ENCODE data around the gene CAMK1D.

The CAMK1D gene

GRCh38 chr10:12566161-12567115 is 217.1 kb downstream of the CAMK1D start:
- no peak for DNase-seq

- no peak for DNase-seq
Measured at GRCh38 chr10:12568391-12569009, 219.2 kb downstream of the CAMK1D start.

- DNase-seq: no peak
Measured at GRCh38 chr10:12572281-12572680, 222.9 kb downstream of the CAMK1D start.

DNA sequence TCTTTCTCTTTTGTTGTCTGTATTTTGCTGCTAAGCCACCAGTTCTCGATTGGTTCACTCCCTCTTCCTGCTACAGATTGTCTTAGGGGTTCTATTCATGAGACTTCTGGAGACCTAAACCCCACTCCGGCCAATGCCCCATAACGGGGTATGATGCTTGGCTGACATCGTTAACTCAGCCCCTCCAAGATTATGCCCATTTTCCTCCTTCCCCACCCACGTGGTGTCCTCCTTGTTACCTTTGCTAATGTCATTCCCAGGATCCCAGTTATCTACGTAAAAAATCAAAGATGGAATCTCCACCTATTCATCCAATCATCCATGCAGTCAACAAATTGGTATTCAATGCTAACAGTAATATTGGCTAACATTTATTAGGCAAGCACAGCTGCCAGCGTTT is 228.3 kb downstream of the CAMK1D start:
- DNase-seq: no peak

DNA sequence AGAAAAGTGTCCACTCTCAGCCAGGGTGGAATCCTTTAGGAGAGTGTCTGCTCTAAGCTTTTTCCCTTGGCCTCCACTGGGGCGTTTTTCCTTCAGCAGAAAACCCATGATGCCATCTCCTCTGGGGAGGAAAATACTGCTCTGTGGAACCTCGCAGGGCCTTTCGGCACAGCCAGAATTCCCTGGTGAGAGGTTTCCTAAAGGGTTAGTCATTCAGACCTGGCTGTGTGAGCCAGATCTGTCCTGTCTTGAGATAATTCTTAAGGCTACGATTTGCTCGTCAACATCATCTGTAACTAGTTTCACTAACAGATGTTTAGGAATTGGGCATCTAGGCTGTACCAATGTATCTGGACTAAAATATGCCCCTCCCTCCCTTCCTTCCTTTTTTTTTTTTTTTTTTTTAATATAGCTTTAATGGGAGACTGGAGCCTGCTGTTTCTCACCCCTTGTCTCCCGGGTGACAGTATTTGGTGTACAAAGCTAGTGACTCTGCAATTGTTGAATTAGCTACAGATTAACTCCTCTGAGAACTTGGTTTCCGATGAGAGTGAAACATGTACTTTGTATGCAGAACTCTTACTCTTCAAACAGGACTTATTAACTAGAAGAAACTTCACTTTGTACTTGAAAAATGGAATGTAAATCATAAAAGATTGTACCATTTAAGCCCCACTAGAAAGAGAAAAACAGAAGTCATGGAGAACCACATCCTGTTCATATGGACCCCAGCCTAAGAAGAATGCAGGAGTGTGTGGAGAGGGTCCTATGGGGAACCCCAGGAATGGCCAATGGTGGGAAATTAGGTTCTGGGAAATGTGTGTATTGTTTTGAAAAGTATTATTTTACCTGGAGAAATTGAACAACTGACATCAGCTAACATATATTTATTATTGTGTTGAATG is 230.9 kb downstream of the CAMK1D start:
- peak in 1 of 3 experiments; percentile 49 for DNase-seq

DNA sequence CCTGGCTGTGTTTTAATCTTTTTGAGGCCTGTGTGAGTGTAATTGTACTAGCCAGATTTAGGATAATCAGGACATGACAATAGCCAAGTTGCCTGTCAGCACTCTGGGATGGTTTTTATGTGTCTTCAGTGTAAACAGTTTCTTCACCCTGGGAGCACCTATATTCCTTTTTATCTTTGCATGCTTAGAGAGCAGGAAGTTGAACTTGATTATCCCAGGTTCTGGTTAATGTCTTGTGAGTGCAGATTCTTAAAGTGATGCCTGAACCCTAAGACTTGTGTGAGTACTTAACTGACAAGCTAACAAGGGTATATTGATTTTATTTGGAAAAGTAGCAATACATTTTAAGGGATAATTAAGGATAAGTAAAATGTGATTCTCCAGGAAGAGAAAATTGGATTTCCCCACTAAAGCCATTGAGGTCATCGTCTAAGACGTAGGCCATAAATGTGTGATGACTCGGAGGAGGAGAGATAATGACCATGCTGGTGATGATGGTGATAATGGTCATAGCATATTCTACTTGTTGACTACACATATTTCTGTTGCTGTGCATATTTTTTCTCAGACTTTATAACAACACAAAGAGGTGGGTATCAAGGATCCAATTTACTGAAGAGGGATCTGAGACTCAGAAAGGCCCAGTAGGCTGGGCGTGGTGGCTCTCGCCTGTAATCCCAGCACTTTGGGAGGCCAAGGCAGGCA is 234.7 kb downstream of the CAMK1D start:
- DNase-seq: no peak

DNA sequence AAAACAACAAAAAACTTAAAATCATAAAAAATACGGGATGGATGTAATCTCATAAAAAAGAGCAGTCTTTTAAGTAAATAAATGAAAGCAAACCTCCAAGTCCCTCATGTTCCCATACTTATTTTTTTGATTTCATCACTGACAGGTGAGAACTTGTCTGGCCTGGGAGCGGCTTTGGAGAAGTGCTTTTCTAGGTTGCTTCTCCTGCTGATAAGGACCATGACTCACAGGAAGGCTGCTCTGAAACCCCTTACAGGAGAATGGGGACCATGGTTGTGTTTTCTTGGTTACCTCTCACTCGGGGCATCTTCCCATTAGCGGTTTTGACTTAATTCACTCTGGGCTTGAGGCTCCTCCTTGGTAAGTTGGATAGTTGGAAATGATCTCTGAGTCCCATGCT is 237.4 kb downstream of the CAMK1D start:
- no peak for DNase-seq

DNA sequence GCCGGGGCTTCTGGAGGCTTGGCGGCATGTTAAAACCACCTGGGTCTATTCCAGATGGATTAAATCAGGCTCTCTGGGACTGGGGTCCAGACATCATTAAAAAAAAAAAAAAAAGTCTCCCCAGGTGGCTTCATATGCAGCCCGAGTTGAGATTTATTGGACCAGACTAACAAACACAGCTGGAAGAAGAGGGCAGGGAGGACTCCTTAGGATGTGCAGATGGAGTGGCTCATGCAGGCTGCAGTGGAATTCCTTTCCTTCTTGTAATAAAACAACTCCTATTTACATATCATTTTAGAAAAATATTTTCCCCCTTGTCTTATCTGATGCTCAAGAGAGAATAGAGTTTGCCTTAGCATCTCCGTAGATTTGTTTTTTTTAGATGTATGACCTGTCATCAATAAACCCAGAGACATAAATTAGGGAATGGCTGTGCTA is 238.1 kb downstream of the CAMK1D start:
- peak; percentile 9 to 60 (median 24) for DNase-seq

DNA sequence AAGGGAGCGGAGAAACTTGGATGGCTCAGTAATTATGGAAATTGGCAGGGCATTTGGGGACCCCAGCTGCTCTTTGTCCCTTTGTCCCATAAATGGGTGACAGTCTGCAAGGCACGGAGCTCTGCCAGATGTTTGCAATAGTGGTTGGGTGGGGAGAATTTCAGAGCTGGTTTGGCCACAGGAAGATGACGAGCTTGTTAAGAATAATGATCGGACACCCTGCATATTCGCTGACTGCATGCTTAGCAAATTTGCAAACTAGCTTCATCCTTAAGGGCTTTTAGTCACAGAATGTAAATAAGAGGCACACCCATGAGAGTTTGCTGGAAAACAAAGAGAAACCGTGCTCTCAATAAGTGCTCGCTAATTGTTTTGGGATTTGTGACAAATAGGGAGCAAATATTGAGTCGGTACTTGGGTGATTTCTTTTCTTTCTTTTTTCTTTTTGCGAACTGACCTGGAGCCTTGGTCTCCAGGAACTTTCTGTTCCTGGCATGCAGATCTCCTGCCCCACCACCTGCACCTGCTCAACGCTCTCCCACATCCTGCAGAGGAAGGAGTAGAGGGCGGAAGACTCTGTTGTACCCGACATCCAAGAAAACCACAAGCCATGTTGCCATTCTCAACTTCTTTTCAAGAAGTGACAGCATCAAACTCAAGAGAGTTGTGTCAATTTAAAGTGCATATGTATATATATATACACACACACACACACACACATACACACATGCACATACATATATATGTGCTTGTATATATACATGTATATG is 238.9 kb downstream of the CAMK1D start:
- peak; percentile 28 to 67 (median 33) for DNase-seq

DNA sequence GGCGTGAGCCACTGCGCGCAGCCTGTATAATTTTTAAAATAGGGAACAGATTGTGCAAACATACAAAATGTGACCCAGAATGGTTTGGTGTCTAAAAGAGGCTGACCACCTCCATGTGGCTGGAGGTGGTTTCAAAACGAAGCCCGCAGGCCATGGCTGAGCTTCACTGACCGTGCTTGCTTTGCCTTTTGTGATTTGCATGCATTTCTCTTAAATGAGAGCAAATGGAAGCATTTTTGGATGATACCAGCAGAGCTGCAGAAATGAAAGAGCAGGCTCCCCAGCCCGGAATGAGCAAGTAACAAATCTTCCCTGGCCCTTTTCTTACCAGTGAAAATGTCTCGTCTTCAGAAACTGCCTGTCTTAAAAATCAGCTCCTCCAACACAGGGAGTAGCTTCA is 239.9 kb downstream of the CAMK1D start:
- DNase-seq: no peak

- DNase-seq: peak in 1 of 3 experiments; percentile 12
Measured at GRCh38 chr10:12589791-12590190, 240.4 kb downstream of the CAMK1D start.

DNA sequence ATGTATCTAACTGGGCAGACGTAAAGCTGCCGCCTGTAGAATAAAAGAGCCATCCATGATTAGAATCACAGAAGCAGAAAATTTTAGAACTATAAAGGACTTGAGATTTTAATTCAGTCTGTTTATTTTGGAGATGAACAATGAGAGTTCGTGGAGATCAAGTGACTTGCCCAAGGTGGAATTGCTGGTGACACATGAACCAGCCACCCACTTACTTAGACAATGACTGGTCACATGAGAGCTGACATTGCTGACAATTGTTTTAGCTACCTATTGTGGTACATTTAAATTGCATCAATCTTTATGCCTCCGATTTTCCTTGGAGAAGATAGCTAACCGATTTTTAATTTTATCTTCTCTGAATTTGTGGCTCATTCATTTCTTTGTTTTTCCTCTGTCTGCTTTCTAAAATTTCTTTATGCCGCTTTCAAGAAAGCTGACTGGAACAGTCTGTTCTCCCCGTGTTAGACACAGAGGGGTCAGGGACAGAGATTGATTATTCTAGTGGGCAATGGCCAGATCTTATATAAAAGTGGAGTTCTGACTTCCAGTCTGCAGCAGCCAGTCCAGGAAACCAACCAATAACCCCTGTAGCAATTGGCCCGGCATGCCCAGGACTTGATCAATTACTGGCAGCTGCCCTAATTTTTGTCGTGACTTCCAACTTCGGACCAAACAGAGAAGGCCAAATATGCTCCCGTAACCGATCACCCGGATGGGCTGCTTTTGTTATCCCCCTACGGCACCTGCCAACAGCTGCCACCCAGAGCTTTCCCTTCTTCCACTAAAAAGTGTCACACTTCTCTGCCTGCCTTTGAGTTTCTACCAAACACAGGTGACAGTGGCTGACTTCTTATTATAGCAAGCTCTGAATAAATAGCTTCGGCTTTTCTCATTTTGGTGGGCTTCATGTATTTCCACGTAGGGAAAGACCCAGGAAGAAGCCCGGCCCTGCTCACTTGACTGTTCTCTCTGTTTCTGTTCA is 241.6 kb downstream of the CAMK1D start:
- DNase-seq: peak; percentile 20 to 79 (median 22)

DNA sequence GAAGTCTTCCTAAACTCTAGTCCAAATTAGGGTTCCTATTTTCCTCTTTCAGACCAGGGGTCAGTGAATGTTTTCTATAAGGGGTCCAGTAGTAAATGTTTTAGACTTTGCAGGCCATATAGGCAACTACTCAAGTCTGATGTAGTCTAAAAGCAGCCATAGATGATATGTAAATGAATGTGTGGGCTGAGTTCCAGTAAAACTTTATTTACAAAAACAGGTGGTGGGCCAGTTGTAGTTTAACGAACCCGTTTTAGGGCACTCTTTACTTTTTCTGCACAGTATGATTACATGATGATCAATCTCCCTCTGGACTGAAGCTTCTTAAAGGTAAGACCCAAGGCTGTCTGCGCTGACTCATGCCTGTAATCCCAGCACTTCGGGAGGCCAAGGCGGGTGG is 243.6 kb downstream of the CAMK1D start:
- DNase-seq: no peak

DNA sequence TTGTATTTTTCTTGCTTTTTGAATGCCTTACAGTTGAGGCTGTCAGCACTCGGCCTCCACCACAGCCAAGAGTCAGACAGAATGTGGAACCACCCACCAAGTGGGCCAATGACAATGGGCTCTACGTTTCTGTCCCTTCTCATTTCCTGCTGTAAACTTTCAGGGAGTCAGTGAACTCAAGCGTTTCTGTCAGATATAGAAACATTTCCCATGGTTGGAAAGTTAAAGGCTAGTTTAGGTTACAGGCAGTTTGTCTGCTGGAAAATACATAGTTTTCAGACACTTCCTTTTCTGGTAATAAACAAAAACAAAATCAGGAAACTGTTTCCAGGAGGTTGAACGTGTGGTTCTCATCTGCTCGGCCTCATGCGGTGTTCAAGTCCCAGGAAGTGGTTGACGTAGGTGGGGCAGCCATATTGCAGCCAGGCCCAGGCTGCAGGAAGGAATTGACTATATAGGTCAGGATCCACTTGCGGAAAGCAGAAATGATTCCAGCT is 245.1 kb downstream of the CAMK1D start:
- DNase-seq: no peak

DNA sequence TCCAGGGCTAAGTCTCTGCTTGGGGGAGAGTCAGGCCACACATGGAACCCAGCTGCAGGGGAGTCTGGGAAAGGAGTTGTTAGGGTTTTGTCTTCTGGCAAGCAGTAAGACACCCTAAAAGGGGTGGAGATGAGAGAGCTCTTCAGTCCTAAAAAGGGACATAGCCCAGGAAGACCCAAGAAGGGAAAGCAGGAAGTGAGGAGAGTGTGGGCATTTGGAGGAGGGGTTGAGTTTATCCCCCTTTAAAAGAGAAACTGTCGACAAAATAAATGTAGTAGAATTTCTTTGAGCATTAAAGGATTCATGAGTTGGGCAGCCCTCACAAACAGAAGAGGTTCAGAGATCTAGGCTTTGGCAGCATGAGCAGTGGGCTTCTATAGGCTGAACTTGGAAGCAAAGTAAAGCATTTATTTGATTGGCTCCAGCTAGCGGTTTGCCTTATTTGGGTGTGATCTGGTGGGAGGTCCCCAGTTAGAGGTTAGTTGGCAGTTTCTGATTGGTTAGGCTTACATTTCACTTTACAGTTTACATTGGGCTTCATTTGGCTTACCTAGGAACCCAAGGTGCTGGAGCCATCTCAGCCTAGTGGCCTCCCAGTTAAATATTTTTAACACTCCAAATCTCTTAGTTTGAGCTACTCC is 246.7 kb downstream of the CAMK1D start:
- DNase-seq: no peak

DNA sequence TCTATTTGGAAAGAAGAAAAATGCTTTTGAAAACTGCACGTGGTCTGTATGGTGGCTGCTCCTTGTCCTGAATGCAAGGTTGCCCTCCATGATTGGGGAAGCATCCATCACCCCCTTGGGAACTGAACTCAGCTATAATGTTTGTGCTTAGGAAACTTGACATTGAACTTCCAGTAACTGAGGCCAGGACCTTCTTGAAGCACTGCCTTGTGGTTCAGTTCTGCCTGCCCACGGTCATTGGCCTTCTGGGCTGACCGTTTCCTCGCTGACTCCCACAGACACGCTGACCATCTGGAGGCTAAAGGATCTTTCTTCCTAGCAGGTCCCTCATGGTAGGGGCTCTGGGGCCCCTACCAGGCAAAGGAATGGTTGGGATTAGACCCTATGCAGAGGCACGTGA is 247.8 kb downstream of the CAMK1D start:
- DNase-seq: peak in 1 of 3 experiments; percentile 22

DNA sequence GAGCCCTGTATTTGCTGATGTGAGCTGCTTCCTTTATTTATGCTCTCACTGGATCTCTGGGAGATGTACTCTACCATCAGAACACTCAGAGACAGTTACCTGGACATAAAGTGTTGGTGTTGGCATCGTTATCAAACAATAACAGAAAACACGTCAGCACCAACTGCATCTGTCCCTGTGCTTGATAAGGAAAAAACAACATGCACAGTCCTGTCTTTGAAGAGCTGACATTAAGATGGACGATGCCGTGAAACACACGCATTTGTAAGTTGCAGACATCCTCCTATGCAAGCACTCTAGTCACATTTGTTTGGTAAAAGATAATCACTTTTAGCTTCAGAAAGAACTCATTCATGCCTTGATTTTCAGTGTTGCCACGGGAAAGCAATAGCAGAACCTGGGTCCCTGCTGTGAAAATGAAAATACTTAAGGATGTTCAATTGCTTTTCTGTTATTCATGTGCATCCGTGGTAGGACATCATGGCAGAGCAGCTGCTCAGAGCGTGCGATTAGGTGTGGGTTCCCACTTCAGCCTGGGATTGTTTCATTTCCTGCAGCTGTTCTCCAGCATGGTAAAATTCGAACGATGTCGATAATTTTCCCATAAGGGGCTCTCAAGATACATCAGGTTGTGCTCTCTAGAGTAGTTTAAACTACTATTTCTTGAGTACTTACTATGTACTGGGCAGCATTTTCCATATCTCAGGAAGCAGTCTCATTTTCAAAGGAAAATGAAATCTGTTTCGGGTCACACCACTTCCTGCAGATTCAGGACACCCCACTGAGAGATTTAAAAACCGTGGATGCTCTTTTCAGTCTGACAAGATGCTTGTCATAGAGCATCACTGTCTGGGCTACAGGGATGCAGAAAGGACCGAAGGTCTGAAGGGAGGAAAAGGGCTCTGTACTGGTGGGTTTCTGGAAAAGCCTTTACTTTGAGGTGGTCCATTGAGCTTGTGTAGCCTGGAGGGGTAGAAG is 248.7 kb downstream of the CAMK1D start:
- peak; percentile 71 to 90 (median 89) for DNase-seq

DNA sequence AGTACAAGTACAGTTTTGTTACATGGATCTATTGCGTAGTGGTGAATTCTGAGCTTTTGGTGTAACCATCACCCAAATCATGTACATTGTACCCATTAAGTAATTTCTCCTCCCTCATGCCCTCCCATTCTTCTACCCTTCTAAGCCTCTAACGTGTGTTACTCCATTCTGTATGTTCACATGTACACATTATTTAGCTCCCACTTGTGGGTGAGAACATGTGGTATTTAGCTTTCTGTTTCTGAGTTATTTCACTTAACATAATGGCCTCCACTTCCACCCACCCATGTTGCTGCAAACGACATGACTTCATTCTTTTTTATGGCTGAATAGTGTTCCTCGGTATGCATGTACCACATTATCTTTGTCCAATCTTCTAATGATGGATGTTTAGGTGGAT is 251.3 kb downstream of the CAMK1D start:
- DNase-seq: no peak

Data from NCI-H1417 (cell line).